ENCODE results near the gene SLC25A6. TPM values are rescaled to one million over a fixed set of nuclear protein-coding genes. Genes with fewer than 3 reads are reported as not detected.
"Not testable (repeated sequence)": the region's sequence is repeated elsewhere in the genome, so short reads cannot be mapped to it uniquely, and the experiment has no call there.

SLC25A6 gene
- total RNA-seq, 1 donor from 2014 or later, result 312 TPM

DNA sequence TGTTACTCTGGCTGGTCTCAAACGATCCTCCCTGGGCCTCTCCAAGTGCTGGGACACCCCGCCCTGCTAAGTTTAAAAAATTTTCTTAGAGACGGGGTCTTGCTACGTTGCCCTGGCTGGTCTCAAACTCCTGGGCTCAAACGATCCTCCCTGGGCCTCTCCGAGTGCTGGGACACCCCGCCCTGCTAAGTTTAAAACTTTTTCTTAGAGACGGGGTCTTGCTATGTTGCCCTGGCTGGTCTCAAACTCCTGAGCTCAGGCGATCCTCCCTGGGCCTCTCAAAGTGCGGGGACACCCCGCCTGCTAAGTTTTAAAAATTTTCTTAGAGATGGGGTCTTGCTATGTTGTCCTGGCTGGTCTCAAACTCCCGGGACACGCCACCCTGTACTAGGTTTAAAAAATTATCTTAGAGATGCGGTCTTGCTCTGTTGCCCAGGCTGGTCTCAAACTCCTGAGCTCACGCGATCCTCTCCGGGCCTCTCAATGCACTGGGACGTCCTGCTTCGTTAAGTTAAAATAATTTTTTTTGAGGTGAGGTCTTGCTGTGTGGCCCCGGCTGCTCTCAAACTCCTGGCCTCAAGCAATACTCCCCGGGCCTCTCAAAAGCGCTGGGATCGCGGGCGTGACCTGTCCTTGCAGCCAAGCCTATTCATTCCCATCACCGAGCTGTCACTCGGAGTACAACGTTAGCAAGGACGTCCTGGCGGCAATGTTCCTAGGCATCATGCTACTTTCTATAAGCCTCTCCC is 1.1 kb downstream of the SLC25A6 start:
- DNase-seq (ENCODE audit: extremely low read depth, low read depth, low spot score), result no peak

DNA sequence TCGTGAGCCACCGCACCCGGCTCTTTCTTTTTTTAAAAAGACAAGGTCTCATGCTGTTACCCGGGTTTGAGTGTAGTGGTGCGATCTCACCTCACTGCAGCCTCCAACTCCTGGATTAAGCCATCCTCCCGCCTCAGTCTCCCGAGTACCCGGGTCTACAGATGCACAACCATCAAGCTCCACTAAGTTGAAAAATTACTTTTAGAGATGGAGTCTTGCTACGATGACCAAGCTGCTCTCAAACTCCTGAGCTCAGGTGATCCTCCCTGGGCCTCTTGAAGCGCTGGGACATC is 2.0 kb downstream of the SLC25A6 start:
- DNase-seq (ENCODE audit: extremely low read depth, low read depth, low spot score), result no peak

DNA sequence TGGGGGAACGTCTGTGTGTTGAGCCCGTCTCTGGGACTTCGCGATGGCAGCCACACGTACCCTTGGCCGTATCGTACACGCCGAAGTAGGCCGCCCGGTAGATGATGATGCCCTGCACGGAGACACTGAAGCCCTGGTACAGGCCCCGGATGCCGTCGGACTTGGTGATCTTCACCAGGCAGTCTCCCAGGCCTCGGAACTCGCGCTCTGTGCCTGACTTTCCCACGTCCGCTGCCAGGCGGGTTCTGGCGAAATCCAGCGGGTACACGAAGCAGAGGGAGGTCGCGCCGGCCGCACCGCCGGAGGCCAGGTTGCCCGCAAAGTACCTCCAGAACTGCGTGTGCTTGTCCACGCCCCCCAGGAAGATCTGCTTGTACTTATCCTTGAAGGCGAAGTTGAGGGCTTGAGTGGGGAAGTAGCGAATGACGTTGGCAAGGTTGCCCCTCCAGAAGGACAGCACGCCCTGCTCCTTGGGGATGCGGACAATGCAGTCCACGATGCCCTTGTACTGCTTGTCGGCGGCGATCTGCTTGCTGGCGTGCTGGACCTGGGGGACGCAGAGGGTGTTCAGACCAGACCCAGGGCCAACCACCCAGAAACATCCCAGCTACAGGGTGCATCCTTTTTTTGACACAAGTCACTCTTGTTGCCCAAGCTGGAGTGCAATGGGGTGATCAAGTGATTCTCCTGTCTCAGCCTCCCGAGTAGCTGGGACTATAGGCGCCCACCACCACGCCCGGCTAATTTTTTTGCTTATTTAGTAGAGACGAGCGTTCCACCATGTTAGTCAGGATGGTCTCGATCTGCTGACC is 2.5 kb downstream of the SLC25A6 start:
- DNase-seq (ENCODE audit: extremely low read depth, low read depth, low spot score), result no peak

DNA sequence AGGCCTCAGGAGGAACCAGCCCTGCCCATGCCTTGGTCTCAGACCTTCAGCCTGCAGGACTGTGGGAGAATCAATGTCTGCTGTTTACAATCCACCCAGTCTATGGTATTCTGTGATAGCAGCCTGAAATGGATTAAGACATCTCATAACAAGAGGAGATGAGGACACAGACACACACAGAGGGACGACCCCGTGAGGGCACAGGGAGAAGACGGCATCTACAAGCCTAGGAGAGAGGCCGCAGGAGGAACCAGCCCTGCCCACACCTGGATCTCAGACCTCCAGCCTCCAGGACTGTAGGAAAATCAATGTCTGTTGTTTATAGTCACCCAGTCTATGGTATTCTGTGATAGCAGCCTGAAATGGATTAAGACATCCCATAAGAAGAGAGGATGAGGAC is 3.3 kb downstream of the SLC25A6 start:
- no peak for DNase-seq (ENCODE audit: extremely low read depth, low read depth, low spot score)

DNA sequence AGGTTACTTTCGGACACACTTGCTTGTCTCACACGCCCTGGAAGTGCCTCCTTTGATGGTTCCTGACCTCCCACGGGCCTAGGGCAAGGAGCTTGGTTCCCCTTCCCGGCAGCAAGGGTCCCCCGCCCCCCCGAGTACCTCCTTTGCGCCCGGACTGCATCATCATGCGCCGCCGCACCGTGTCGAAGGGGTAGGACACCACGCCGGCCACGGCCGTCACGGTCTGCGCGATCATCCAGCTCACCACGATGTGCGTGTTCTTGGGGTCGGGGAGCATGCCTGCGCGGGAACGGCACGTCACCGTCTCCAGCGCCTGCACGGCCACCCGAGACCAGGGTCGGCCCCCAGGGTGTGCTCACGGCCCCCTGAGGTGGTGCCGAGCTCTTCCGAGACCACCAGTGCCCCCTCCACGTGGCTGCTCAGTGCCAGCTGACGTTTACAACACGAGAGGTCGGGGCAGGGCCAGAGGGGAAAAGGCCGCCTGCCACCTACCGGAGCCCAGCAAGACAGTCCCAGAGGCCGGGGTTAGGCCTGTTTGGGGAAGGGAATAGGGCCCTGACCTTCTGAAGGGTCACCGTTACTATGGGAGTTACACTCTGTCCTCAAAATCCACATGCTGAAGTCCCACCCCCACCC is 4.7 kb downstream of the SLC25A6 start:
- no peak for DNase-seq (ENCODE audit: extremely low read depth, low read depth, low spot score)

DNA sequence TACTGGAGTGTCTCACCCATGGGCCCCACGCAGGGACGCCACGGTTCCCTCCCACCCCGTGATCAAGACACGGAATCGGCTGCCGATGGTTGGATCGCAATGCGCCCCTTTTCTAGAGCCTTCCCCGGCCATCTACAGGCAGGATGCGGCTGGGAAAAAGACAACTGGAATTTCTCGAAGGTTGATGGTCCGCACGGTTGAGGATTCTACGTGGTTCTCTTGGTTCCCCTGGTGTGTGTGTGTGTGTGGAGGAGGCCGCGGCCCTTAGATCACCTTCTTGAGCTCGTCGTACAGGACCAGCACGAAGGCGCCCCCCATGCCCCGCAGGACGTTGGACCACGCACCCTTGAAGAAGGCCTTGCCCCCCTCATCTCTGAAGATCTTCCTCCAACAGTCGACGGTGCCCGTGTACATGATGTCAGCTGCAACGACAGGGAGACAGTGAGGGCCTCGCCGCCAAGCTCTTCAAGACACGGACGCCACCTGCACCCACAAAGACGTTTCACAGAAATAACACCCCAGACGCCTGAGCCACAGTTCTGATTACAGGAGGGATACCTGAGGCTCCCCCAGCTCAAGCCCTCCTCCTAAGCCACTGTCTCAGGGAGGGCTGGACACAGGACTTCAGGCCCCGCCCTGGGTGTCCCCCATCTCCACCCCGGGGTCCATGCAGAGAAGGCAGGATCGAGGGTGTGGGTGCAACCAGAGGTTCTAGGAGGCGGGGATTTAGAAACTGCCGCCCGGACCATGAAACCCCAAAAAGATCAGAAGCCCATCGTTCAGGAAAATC is 5.4 kb downstream of the SLC25A6 start:
- DNase-seq (ENCODE audit: extremely low read depth, low read depth, low spot score), result no peak

DNA sequence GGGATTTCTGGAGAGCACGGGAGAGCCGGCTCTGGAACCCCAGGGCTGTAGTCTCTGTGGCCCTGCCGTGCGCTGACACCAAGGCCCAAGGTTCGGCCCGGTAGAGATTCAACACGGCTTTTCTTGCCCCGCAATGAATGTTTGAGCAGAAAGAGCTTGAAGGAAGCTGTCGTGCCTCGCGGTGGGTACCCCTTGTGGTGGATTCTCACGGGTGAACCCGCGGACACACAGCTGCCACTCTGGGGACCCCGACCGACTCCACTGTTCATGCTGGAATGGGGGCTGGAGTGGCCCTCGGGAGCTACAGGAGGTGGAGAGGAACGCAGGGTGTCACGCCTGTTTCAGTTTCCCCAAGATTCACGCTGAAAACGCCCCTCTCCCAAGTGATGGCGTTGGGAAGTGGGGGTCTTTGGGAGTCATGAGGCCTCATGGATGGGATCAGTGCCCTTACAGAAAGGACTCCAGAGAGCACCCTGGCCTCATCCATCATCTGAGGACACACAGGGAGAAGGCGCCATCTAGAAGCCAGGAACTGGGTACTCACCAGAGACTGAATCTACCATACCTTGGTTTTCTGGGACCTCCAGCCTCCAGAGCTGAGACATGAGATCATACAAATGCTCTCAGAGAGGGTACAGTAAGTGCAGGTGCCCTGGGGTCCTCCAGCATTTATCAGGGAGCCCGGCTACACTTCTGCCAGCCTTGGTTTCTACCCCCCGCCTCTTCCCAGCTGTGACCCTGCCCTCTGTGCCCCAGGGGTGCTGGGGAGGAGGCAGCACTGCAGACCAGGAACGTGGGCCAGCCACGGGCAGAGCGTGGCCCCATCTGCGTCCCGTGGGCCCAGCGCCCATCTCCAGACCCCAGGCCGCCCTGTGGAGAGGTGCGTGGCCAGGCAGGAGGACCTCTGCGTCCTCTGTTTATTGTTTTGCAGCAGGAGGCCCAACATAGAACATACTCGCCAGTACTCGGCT is 6.4 kb downstream of the SLC25A6 start:
- DNase-seq (ENCODE audit: extremely low read depth, low read depth, low spot score), result no peak

DNA sequence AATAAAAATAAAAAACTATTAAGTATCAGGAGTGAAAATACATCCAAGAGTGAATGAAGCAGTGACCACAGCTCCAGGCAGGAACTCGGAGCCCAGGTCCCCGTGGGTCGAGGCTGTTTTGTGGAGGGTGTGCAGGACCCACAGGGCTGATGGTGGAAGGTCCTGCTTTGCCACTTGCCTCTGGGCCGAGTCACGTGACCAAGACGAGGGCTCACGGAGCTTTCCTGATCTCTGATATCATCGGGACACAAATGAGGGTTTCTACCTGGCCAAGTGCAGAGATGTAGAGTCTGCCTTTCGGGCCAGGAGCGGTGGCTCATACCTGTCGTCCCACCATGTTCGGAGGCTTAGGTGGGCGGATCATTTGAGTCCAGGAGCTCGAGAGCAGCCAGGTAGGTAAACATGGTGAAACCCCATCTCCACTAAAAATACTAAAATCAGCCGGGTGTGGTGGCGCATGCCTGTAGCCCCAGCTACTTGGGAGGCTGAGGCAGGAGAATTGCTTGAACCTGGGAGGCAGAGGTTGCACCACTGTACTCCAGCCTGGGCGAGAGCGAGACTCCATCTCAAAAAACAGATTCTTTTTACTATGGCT is 7.2 kb downstream of the SLC25A6 start:
- no peak for DNase-seq (ENCODE audit: extremely low read depth, low read depth, low spot score)

DNA sequence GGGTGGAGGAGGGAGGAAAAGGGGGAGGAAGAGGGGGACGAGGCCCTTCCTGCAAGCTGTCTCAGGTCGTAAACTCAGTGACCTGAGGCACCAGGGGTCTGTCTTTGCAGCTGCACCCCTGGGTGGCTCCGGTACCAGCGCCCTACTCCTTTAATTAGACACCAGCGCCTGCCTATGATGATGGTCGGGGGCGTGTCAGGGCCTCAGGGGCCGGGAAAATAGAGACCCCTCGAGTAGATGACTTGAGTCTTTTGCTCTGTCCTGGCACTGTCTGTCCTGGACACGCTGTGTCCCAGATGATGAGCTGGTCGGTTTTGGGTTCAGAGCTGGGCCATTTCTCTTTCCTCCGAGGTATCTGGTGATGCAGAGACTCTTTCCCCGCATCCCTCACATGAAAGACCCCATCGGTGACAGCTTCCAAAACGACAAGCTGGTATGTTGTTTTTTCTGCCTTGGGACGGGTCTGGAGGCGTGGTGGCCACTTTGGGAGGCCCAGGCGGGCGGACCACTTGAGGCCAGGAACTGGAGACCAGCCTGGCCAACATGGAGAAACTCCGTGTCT is 11.2 kb downstream of the SLC25A6 start:
- DNase-seq (ENCODE audit: extremely low read depth, low read depth, low spot score), result no peak

DNA sequence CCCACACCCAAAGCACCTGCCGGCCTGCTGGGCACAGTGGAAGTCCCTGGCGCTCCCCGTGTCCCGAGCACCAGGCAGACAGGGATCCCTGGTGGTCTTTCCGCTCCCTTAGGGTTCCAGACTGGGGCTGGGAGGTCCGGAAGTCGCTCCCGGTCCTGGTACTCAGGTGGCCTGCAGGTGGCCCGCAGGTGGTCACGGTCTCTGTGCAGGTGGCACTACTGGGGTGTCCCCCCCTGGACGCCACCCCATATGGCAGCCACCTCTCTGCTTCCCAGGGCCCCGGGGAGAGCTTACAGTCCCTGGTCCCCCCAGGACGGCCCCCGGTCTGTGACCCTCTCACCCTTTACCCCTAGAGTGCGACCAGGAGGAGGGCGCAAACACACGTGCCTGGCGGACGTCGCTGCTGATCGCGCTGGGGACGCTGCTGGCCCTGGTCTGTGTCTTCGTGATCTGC is 13.6 kb downstream of the SLC25A6 start:
- DNase-seq (ENCODE audit: extremely low read depth, low read depth, low spot score), result no peak

DNA sequence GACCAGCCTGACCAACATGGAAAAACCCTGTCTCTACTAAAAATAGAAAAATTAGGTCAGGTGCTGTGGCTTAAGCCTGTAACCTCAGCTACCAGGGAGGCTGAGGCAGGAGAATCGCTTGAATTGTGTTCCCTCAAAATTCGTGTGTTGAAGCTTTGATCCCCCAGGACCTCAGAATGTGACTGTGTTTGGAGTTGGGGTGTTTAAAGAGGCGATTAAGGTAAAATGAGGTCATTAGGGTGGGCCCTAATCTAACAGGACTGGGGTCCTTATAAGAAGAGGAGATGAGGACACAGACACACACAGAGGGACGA is 23.6 kb downstream of the SLC25A6 start:
- no peak for DNase-seq (ENCODE audit: extremely low read depth, low read depth, low spot score)

DNA sequence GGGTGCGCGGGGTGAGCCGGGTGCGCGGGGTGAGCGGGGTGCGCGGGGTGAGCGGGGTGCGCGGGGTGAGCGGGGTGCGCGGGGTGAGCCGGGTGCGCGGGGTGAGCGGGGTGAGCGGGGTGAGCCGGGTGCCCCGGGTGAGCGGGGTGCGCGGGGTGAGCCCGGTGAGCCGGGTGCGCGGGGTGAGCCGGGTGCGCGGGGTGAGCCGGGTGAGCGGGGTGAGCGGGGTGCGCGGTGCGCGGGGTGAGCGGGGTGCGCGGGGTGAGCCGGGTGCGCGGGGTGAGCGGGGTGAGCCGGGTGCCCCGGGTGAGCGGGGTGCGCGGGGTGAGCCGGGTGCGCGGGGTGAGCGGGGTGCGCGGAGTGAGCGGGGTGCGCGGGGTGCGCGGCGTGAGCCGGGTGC is 25.6 kb downstream of the SLC25A6 start:
- DNase-seq (ENCODE audit: extremely low read depth, low read depth, low spot score), result not testable (repeated sequence)

DNA sequence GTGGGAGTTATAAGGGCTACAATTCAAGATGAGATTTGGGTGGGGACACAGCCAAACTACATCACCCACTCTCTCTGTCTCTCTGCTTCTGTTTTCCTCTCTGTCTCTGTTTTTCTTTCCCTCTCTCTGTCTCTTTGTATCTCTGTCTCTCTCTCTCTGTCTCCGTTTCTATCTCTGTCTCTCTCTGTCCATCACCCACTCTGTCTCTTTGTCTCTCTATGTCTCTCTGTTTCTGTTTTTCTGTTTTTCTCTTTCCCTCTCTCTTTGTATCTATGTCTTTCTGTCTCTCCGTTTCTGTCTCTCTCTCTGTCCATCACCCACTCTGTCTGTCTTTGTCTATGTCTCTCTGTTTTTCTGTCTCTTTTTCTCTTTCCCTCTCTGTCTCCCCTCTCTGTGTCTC is 30.0 kb downstream of the SLC25A6 start:
- no peak for DNase-seq (ENCODE audit: extremely low read depth, low read depth, low spot score)

DNA sequence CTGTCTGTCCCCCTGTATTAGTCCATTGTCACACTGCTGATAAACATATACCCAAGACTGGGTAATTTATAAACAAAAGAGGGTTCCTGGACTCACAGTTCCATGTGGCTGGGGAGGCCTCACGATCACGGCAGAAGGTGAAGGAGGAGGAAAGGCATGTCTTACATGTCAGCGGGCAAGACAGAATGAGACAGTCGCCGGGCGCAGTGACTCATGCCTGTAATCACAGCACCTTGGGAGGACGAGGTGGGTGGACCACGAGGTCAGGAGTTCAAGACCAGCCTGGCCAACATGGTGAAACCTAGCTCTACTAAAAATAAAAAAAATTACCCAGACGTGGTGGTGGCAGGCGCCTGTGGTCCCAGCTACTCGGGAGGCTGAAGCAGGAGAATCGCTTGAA is 30.6 kb downstream of the SLC25A6 start:
- DNase-seq (ENCODE audit: extremely low read depth, low read depth, low spot score), result no peak

DNA sequence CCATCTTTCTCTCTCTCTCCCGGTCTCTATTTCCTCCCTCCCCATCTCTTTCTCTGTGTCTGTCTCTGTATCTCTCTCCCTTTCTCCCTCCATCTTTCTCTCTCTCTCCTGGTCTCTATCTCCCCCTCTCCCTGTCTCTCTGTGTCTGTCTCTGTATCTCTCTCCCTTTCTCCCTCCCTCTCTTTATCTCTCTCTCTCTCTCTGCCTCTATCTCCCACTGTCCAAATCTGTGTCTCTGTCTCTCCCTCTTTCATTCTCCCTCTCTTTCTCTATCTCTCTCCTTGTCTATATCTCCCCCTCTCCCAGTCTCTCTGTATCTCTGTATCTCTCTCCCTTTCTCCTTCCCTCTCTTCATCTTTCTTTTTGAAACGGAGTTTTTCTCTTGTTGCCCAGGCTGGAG is 31.7 kb downstream of the SLC25A6 start:
- DNase-seq (ENCODE audit: extremely low read depth, low read depth, low spot score), result no peak

DNA sequence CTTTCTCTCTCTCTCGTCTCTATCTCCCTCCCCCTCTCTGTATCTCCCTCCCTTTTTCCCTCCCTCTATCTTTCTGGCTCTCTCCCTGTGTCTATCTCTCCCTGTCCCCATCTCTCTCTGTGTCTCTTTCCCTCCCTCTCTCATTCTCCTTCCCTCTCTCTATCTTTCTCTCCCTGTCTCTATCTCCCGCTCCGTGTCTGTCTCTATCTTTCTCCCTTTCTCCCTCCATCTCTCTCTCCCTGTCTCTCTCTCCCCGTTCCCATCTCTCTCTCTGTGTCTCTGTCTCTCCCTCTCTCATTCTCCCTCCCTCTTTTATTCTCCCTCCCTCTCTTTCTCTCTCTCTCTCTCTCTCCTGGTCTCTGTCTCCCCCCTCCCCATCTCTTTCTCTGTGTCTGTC is 32.4 kb downstream of the SLC25A6 start:
- DNase-seq (ENCODE audit: extremely low read depth, low read depth, low spot score), result no peak

DNA sequence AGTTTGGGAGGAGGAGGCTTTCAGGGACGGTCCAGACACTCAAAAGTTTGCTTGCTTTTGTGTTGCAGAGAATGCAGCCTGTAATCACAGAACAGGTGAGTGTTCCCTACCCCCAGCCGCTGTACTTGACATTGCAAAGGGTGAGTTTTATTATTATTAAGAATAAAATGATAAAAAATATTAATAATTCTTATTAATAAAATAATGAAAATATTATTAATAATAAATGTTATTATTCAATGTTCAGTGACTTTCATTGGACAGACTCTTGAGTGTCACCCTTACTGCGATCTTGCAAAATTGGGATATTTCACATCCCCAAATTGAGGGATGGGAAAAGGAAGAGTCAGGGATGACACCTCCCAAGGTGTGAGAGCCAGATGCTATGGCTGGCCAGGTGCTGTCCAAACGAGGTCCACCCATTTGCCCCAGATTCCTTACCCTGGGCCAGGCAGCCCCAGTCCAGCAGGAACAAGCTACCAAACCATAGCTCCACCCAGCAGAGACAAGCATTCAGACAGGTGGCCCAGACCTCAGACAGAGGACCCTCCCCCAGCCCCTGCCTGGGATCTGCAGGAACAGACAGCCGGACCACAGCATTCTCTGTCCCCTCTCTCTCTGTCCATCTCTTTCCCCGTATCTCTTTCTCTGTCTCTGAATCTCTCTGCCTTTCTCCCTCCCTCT is 33.0 kb downstream of the SLC25A6 start:
- DNase-seq (ENCODE audit: extremely low read depth, low read depth, low spot score), result no peak

DNA sequence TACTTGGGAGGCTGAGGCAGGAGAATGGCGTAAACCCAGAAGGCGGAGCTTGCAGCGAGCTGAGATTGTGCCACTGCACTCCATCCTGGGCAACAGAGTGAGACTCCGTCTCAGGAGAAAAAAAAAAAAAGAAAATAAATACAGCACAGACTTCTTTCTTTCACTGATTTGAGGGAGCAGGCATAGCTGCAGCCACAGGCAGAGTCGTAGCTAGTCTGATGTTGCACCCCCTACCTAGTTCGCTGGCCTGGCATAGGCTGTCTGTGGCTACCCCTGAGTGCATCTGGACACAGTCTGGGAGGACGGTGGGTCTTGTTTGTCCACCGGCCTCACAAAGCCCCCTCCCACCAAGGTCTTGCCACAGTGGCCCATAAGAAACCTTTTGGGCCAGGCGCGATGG is 33.9 kb downstream of the SLC25A6 start:
- DNase-seq (ENCODE audit: extremely low read depth, low read depth, low spot score), result no peak
